SK-N-MC (cell line): ENCODE data around the gene SOX11.

ENCODE experiments used
- EZH2 ChIP-seq: fragments of 200-600 bp; sonication (generic); IDR thresholded peaks from one replicate; pipeline ENCODE4 v1.6.1; 2017; ENCODE audit warnings: antibody characterized with exemption
- FOXP2 ChIP-seq: optimal IDR thresholded peaks from 2 replicates; pipeline ENCODE3; 2011; ENCODE audit warnings: mild to moderate bottlenecking, moderate library complexity; ENCODE audit not compliant: insufficient read depth; ENCODE audit errors: extremely low read length, control extremely low read depth
- POLR2AphosphoS5 ChIP-seq: IDR thresholded peaks from 2 replicates; pipeline ENCODE4 v1.6.1; 2012; ENCODE audit warnings: mild to moderate bottlenecking, low read depth, low read length, borderline replicate concordance

- TF ChIP-seq EZH2 (no peak), POLR2AphosphoS5 (no peak), FOXP2 (no peak)
Observed at GRCh38 chr2:5686068-5686467, 6.1 kb upstream of the SOX11 start.
